ENCODE results near the gene RASD2.

The RASD2 gene

DNA sequence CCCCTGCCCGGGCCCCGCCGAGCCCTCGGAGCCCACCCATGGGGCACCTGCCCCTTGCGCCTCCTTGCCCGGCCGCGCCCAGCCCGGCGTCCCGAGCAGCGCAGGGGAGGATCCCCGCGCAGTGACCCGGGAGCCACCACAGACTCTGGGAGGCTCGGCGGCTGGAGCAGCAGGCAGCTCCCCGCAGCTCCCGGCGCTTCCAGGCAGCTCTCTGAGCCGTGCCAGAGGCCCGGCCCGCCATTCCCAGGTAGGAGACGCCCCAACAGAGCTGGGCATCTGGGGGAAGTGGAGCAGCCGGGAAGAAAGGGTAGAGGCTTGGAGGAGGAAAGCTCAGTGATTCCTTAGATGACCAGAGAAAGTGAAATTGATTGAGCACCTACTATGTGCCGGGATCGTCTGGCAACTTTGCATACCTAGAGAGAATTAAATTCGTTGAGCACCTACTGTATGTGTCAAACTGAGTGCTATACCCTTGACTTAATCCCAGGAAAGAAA, 670 bp downstream of the RASD2 start:
- DNase-seq = no peak

GRCh38 chr22:35542157-35542938, 1.7 kb downstream of the RASD2 start:
- DNase-seq = peak in 1 of 51 donors; percentile 65

- no peak for DNase-seq
Observed at GRCh38 chr22:35542939-35543516, 2.4 kb downstream of the RASD2 start.

DNA sequence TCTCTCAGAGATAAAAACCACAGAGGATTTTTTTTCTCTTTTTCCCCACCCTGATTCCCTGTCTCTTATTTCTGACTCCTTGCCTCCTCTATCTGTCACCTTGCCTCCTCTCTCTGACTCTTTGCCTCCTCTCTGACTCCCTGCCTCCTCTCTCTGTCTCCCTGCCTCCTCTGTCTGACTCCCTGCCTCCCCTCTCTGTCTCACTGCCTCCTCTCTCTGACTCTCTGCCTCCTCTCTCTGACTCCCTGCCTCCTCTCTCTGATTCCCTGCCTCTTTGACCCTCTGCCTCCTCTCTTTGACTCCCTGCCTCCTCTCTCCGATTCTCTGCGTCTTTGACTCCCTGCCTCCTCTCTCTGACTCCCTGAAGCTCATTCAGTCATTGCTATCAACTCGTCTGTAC, 3.1 kb downstream of the RASD2 start:
- no peak for DNase-seq

DNA sequence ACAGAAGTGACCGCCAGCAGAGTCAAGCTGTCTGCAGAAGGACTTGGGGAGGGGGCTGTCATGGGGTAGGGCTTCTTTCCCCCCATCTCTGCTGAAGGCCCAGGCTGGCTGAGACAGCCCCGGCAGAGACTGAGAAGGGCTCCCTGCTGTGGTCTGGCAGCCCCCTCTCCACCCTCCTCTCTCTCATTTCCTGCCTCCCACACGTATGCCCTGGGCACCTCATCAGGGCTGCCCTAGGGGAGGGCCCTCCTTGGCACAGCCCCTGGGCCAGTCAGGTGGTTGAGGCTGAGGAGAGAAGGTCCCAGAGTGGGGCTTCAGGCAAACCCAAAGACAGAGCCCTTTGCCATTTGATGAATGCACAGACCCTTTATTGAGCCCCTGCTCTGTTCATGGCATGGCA, 3.6 kb downstream of the RASD2 start:
- DNase-seq = no peak

- no peak for DNase-seq
Observed at GRCh38 chr22:35544827-35545226, 4.2 kb downstream of the RASD2 start.

DNA sequence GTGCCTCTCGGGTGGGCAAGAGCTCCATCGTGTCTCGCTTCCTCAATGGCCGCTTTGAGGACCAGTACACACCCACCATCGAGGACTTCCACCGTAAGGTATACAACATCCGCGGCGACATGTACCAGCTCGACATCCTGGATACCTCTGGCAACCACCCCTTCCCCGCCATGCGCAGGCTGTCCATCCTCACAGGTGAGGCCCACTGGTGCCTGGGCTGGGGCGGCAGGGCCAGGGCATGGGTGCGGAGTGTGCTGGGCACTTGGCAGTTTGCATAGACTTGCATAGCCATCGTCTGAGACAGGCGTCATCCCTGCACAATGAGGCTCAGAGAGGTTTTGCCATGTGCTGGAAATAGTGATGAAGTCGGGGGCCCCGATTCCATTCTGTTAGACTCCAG, 6.3 kb downstream of the RASD2 start:
- DNase-seq = no peak

DNA sequence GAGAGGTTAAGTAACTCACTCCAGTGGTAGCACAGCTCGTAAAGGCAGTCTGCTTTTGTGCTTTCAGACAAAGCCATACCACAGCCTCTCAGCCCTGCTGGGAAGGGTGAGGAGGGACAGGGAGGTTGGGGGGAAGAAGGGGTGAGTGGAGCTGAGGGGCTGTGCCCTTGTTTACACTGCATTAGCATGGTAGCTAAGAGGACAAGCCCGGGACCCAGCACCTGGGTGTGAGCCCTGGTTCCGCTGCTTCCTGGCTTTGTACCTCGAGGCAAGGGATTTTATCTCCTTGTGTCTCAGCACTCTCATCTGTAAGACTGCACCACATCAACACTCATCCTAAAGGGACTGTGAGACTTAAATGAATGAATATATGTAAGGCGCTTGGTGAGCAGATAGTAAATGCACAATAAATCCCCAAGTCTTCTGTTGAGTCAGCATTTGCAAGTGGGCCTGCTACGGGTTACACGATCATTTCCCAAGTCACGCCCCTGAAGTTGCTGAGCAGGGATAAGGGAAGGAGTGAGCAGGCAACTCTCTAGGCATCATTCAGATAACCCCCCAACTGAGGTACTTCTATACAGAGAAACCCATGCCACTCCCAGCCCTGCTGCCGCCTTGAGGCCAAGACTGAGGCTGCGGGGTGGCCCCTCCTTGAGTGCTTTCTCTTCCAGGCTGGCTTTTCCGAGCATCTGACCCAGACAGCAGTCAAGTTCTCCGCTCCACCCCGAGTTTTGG, 7.5 kb downstream of the RASD2 start:
- no peak for DNase-seq

- DNase-seq = no peak
Observed at GRCh38 chr22:35548722-35549112, 8.1 kb downstream of the RASD2 start.

DNA sequence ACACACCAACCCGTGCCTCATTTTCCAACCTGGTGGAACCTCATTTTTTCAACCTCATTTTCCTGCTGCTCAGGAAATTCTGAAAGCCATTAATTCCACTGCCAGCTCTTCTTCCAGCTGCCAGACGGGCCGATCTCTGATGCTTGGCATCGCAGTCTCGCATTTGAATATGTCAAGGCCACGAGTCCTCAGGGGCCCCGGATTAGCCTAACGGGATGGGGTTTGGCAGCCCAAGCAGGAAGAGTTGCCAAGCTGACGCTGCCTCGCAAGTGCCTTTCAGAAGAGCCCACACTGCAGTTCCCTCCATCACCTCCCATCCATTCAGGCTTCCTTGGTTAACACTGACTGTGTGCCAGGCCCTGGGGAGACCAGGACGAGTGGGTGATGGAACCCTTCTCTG, 8.7 kb downstream of the RASD2 start:
- DNase-seq = peak in 27 of 51 donors; percentile 12 to 73 (median 49)

DNA sequence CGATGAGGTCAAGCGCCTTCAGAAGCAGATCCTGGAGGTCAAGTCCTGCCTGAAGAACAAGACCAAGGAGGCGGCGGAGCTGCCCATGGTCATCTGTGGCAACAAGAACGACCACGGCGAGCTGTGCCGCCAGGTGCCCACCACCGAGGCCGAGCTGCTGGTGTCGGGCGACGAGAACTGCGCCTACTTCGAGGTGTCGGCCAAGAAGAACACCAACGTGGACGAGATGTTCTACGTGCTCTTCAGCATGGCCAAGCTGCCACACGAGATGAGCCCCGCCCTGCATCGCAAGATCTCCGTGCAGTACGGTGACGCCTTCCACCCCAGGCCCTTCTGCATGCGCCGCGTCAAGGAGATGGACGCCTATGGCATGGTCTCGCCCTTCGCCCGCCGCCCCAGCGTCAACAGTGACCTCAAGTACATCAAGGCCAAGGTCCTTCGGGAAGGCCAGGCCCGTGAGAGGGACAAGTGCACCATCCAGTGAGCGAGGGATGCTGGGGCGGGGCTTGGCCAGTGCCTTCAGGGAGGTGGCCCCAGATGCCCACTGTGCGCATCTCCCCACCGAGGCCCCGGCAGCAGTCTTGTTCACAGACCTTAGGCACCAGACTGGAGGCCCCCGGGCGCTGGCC, 11.0 kb downstream of the RASD2 start:
- no peak for DNase-seq

GRCh38 chr22:35552196-35552842, 11.7 kb downstream of the RASD2 start:
- peak in 1 of 51 donors; percentile 21 for DNase-seq

GRCh38 chr22:35552846-35553245, 12.2 kb downstream of the RASD2 start:
- DNase-seq = no peak

DNA sequence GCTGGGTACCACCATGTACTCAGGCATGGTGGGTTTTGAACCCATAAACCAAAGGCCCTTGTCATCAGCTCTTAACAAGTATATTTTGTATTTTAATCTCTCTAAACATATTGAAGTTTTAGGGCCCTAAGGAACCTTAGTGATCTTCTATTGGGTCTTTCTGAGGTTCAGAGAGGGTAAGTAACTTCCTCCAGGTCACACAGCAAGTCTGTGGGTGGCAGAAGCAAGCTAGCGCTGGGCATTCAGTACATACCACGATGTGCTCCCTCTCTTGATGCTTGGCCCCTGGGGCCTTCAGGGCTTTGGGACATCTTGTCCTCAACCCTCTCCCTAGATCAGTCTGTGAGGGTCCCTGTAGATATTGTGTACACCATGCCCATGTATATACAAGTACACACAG, 12.7 kb downstream of the RASD2 start:
- DNase-seq = no peak

- DNase-seq = no peak
Observed at GRCh38 chr22:35554297-35554845, 13.7 kb downstream of the RASD2 start.

GRCh38 chr22:35555483-35555890, 14.9 kb downstream of the RASD2 start:
- no peak for DNase-seq

DNA sequence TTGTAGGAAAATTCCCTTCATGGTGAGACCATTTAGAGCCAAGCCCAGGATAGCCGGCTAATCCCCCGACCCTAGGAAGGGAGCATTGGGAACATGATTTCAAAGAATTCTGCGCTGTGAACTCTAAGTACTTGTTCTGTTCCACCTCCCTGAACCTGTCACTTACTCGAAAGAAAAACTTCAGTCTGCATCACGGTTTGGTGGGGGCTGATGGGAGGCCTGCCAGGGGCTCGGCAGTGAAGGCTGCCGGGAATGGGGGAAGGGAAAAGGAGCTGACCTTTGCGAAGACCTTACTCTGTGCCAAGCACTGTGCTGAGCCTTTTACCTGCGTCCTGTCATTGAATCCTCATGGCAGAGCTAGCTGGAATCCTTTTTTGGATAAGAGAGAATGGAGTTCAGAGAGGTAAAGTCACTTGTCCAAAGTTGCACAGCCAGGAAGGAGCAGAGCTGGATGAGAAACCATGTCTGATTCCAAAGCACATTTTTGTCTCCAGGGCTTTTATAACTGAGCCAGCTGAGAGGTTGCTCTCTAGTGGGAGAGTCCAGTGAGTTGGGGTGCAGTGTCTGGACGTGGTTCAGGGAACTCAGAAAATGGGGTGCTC, 15.4 kb downstream of the RASD2 start:
- DNase-seq = no peak

DNA sequence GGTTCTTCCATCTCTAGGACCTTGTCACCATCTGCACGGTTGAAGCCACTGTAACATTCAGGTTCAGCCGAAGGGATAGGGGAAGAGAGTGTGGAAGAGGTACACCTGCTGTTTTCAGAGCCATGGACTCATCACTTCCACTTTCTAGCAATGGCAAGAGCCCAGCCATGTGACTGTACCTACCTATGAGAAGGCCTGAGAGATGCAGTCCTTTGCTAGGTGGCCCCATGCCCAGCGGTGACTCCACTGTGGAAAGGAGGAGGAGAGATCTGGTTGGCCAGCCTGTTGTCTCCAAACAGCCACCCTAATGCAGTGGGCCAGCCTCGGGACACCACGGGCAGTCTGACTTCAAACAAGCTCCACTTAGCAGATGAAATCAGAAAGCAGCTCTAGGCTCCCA, 16.0 kb downstream of the RASD2 start:
- DNase-seq = no peak

DNA sequence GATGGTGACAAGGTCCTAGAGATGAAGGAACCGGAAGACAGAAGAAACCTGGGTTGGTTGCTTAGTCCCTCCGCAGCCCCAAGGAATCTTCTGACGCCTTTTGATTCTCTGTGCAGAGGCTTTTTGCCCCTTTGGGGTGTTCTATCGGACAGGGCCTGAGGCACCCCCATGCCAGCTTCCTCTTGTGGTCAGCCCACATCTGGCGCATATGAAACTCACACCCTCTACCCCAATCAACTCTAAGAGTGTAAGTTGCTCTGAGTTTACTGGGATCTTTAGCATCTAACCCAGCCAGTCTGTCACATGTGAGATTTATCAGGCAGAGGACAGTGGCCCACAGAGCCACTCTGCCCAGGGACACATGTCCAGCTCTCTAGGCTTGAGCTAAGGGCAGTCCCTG, 17.4 kb downstream of the RASD2 start:
- no peak for DNase-seq

DNA sequence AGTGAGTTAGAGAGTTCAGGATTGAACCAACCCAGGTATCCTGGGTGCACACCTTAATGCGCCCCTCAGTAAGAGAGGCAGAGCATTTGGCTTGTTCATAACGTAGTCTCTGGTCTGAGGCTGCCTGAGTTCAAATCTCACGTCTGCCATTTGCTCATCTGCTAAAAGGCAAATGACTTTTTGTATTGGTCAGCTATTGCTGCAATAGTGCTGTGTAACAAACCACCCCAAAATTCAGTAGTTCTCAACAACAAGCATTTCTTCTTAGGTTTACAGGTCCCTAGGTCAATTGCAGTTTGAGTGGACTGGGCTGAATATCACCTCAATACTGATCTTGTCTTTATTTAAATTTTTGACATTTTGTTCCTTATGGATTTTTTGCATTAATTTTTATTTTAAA, 18.1 kb downstream of the RASD2 start:
- DNase-seq = no peak

All from hypothalamus (tissue), 51 donors.